Kidney (tissue), 14 donors: ENCODE measurements around the gene RNF213. TPM values are rescaled to one million over a fixed set of nuclear protein-coding genes. Genes with fewer than 3 reads are reported as not detected.
A peak's percentile ranks its signal among the peaks of the same experiment; 100 is the strongest.

Experiments
- DNase-seq, 5 donors: peaks; one replicate each; pipeline ENCODE4 v3.0.0-alpha.2; 2013 to 2020
- FAIRE-seq: peaks from 2 replicates; lab custom pipeline; 2012; peaks lifted over from hg19 to GRCh38; lab: Jason Lieb, UNC
- H3K27ac ChIP-seq, 2 donors: one replicate each; pipeline ENCODE4 v1.7.0; 2013; ENCODE audit warnings: low read depth in 2 of 2, low read length in 2 of 2, inconsistent platforms in 1 of 2
- H3K27me3 ChIP-seq: one replicate; pipeline ENCODE4 v1.7.1; 2013; ENCODE audit warnings: low read length, inconsistent platforms; ENCODE audit not compliant: control insufficient read depth, insufficient read depth
- H3K36me3 ChIP-seq, 3 donors: one replicate each; pipeline versions ENCODE4 v1.7.0 to v1.7.1; 2013; ENCODE audit warnings: low read length in 3 of 3, control low read depth in 1 of 3, inconsistent platforms in 1 of 3; ENCODE audit not compliant: insufficient read depth in 3 of 3, control insufficient read depth in 2 of 3
- H3K4me1 ChIP-seq, 3 donors: one replicate each; pipeline versions ENCODE4 v1.7.0 to v1.7.1; 2013; ENCODE audit warnings: low read length in 3 of 3, inconsistent platforms in 1 of 3, low read depth in 1 of 3; ENCODE audit not compliant: control insufficient read depth in 2 of 3, insufficient read depth in 2 of 3
- H3K4me3 ChIP-seq, 3 donors: one replicate each; pipeline versions ENCODE4 v1.7.0 to v1.8.1; 2013; ENCODE audit warnings: low read length in 3 of 3, control low read depth in 1 of 3, inconsistent platforms in 1 of 3
- H3K9ac ChIP-seq, 3 donors: one replicate each; pipeline versions ENCODE4 v1.7.0 to v1.7.1; 2013; ENCODE audit warnings: low read length in 3 of 3, control low read depth in 1 of 3, inconsistent platforms in 1 of 3
- H3K9me3 ChIP-seq, 3 donors: one replicate each; pipeline versions ENCODE4 v1.7.0 to v1.7.1; 2013; ENCODE audit warnings: low read length in 3 of 3, control low read depth in 1 of 3, inconsistent platforms in 1 of 3; ENCODE audit not compliant: control insufficient read depth in 2 of 3, insufficient read depth in 1 of 3
- CTCF ChIP-seq: IDR thresholded peaks from 3 replicates; pipeline ENCODE4 v1.5.1; 2012; ENCODE audit warnings: mild to moderate bottlenecking, moderate library complexity, borderline replicate concordance; ENCODE audit not compliant: insufficient read depth; ENCODE audit errors: extremely low read depth
- intact Hi-C: fragments of 100-400 bp; cut with DNase I; formaldehyde crosslinking; loops from one replicate; pipeline ENCODE4 v1.11.1; 2022
- polyA plus RNA-seq: library from polyadenylated mRNA; stranded (reverse); fragments of 350-450 nt; fragmentation: Illumina TruSeq; extraction: RNeasy Lipid Tissue Mini Kit (QIAGEN cat#74804); gene quantifications from one replicate; pipeline ENCODE4 v1.2.3, GENCODE V29; 2014; ENCODE audit warnings: low read depth, low replicate concordance; ENCODE audit not compliant: insufficient read depth
- total RNA-seq: library from RNA; stranded (reverse); fragmentation: NEBNext Ultra II Directional; extraction: Animal tissue kit (Norgen Biotek cat#: 25700); gene quantifications from one replicate; pipeline ENCODE4 v1.2.1, GENCODE V29; 2021
- donor health status: control.
- donor health status: control.
- donor health status: control.
- donor health status: control.
- donor health status: control.
- donor health status: DM: yes; HTN: yes; CAD: no.
- donor health status: Normal renal cell carcinoma (clear cell type).

Gene RNF213
- total and polyA plus RNA-seq, 2 donors from 2014 or later, result 43.4 to 276 TPM

- DNase-seq (peak in 1 of 5 donors; percentile 8), FAIRE-seq (no peak)
- Histone ChIP-seq H3K27ac (no peak overlapping the region), H3K9me3 (no peaks in the 10 kb centered on the region), H3K4me3 (no peak overlapping the region), H3K9ac (no peak overlapping the region), H3K27me3 (no peaks in the 10 kb centered on the region), H3K36me3 (peaks cover 8 to 60% (median 56%) of the 10 kb centered on the region in 3 donors), H3K4me1 (no peaks in the 10 kb centered on the region)
- no peak for TF ChIP-seq CTCF
- intact Hi-C loops, result no loop called here
Measured at GRCh38 chr17:80294653-80295052, 34.0 kb downstream of the RNF213 start.

- FAIRE-seq, result no peak
- Histone ChIP-seq H3K27me3 (no peaks in the 10 kb centered on the region), H3K4me1 (no peaks in the 10 kb centered on the region), H3K9ac (no peak overlapping the region), H3K27ac (no peak overlapping the region), H3K9me3 (no peaks in the 10 kb centered on the region), H3K36me3 (peaks cover 7 to 59% (median 53%) of the 10 kb centered on the region in 3 donors), H3K4me3 (no peak overlapping the region)
- intact Hi-C loops, result no loop called here
- TF ChIP-seq CTCF, result no peak
- peak in 1 of 5 donors; percentile 63 for DNase-seq
Measured at GRCh38 chr17:80295146-80295545, 34.5 kb downstream of the RNF213 start.

GRCh38 chr17:80295559-80295958 lies 34.9 kb downstream of the RNF213 start:
- Histone ChIP-seq H3K9ac (no peak overlapping the region), H3K27me3 (no peaks in the 10 kb centered on the region), H3K4me1 (no peaks in the 10 kb centered on the region), H3K4me3 (no peak overlapping the region), H3K9me3 (no peaks in the 10 kb centered on the region), H3K27ac (no peak overlapping the region), H3K36me3 (peaks cover 5 to 54% (median 50%) of the 10 kb centered on the region in 3 donors)
- FAIRE-seq (no peak), DNase-seq (no peak)
- TF ChIP-seq CTCF, result no peak
- intact Hi-C loops, result no loop called here

GRCh38 chr17:80296221-80296620 lies 35.6 kb downstream of the RNF213 start:
- Histone ChIP-seq H3K36me3 (peaks cover 5 to 53% (median 48%) of the 10 kb centered on the region in 3 donors), H3K4me1 (no peaks in the 10 kb centered on the region), H3K27me3 (no peaks in the 10 kb centered on the region), H3K4me3 (no peak overlapping the region), H3K9me3 (no peaks in the 10 kb centered on the region), H3K27ac (no peak overlapping the region), H3K9ac (no peak overlapping the region)
- FAIRE-seq (no peak), DNase-seq (peak in 1 of 5 donors; percentile 46)
- TF ChIP-seq CTCF, result no peak
- intact Hi-C loops, result no loop called here
